Thoracic aorta (tissue), 2 donors: ENCODE measurements around the gene EXOC8. TPM values are rescaled to one million over a fixed set of nuclear protein-coding genes. Genes with fewer than 3 reads are reported as not detected.
A peak's percentile ranks its signal among the peaks of the same experiment; 100 is the strongest.

Experiments used
- ATAC-seq: fragments of 150-250 bp; one replicate; pipeline ENCODE4 v1.8.0; 2017; ENCODE audit warnings: low read depth; ENCODE audit not compliant: insufficient number of reproducible peaks, low FRiP score
- DNase-seq: peaks from one replicate; pipeline ENCODE4 v3.0.0-alpha.2; 2020; ENCODE audit warnings: low spot score
- H3K27ac ChIP-seq, 2 donors: fragments of 200-600 bp; sonication (generic); 1 replicate in 1 of 2; 2 replicates in 1 of 2; pipeline ENCODE4 v1.5.1; 2016; ENCODE audit warnings: mild to moderate bottlenecking in 2 of 2, moderate library complexity in 2 of 2
- H3K27me3 ChIP-seq: fragments of 200-600 bp; sonication (generic); replicated peaks from 2 replicates; pipeline ENCODE4 v1.6.0; 2016; ENCODE audit warnings: mild to moderate bottlenecking; ENCODE audit not compliant: insufficient read depth
- H3K36me3 ChIP-seq: fragments of 200-600 bp; sonication (generic); one replicate; pipeline ENCODE4 v1.5.1; 2016
- H3K4me1 ChIP-seq, 2 donors: fragments of 200-600 bp; sonication (generic); 1 replicate in 1 of 2; 2 replicates in 1 of 2; pipeline versions ENCODE4 v1.5.1 to v1.6.0; 2016; ENCODE audit warnings: low read depth in 2 of 2, mild to moderate bottlenecking in 1 of 2; ENCODE audit not compliant: control insufficient read depth in 1 of 2
- H3K4me3 ChIP-seq: fragments of 200-600 bp; sonication (generic); 2 replicates; pipeline ENCODE4 v1.5.1; 2016; ENCODE audit warnings: mild to moderate bottlenecking
- H3K9me3 ChIP-seq: fragments of 200-600 bp; sonication (generic); 2 replicates; pipeline ENCODE4 v1.5.1; 2016
- total RNA-seq, 2 donors: library from RNA; depleted of rRNA; stranded (reverse); fragments of >200 nt; gene quantifications; one replicate each; pipeline versions ENCODE4 v1.1.0 to v1.2.3, GENCODE V29; 2016
- TF ChIP-seq, protein P1 (sequence below): fragments of 200-600 bp; sonication (generic); IDR thresholded peaks from one replicate; pipeline ENCODE4 v1.5.1; 2019; ENCODE audit warnings: antibody characterized with exemption

Gene EXOC8
- total RNA-seq, 2 donors from 2014 or later: 15.0 to 21.7 TPM

DNA sequence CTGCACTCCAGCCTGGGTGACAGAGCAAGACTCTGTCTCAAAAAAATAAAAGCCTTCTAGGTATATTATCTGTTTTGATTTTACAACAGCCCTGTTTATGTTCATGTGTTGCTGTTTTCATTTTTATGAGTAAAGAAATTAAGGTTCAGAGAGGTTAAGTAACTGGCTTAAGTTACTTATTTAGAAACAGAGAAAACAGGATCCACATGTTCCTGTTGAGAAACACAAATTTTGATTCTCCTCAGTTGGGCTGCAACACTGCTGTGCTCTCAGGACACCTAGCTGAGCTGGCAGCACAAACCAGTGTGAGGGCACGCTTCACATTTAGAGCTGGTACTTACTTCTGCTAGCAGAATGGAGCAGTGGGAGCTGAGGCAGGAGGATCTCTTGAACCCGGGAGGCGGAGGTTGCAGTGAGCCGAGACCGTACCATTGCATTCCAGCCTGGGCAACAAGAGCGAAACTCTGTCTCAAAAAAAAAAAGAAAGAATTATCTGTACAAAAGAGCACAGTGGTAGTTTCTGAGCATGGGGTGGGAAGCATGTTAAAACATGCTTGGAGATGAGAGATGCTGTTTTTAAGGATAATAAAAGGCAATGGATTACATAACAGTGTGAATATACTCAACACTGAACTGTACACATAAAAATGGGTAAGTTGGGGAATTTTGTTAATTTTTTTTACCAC is 2.8 kb upstream of the EXOC8 start:
- Histone ChIP-seq H3K4me3 (no peak overlapping the region), H3K36me3 (peaks cover 13% of the 10 kb centered on the region), H3K27ac (no peak overlapping the region), H3K4me1 (peaks cover 21 to 29% of the 10 kb centered on the region in 2 donors), H3K27me3 (no peaks in the 10 kb centered on the region), H3K9me3 (no peaks in the 10 kb centered on the region)
- no peak for ATAC-seq
- DNase-seq: no peak
- TF ChIP-seq, protein P1, sequence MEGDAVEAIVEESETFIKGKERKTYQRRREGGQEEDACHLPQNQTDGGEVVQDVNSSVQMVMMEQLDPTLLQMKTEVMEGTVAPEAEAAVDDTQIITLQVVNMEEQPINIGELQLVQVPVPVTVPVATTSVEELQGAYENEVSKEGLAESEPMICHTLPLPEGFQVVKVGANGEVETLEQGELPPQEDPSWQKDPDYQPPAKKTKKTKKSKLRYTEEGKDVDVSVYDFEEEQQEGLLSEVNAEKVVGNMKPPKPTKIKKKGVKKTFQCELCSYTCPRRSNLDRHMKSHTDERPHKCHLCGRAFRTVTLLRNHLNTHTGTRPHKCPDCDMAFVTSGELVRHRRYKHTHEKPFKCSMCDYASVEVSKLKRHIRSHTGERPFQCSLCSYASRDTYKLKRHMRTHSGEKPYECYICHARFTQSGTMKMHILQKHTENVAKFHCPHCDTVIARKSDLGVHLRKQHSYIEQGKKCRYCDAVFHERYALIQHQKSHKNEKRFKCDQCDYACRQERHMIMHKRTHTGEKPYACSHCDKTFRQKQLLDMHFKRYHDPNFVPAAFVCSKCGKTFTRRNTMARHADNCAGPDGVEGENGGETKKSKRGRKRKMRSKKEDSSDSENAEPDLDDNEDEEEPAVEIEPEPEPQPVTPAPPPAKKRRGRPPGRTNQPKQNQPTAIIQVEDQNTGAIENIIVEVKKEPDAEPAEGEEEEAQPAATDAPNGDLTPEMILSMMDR: no peak

DNA sequence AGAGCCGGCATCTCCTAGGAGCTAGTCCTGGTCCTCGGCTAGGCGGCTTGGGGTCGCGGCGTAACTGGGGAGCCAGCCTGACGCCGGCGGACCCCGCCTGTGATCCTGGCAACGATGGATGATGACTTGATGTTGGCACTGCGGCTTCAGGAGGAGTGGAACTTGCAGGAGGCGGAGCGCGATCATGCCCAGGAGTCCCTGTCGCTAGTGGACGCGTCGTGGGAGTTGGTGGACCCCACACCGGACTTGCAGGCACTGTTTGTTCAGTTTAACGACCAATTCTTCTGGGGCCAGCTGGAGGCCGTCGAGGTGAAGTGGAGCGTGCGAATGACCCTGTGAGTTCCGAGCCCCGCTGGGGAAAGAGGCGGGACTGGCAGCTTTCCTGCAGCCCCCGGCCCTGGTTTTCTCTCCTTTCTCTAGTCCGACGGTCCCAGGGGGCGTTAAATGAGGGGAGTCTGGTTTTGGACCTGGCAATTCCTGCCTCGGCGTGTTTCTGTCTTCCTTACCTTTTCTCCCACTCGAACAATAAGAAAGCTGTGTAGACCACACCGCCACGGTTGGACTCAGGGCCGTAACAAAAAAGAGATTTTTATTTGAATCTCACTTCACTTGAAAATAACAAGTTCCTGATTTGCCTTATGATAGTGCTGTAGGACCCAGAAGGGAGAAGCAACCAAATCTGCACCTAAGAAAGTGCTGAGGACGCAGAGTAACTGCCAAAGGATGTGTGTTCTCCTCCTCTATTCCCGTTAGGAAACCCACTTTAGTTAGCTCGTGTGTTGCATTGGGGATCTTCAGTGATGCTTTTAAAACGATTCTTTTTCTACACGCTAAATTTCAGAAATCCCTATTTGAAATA is 847 bp upstream of the EXOC8 start, which contains the start of gene SPRTN:
Gene SPRTN (plus strand): TSS at position 24 of the 859 bp plus-strand sequence. CDS start 91 bp downstream, at position 115.
- no peaks in the 10 kb centered on the region for H3K27me3 ChIP-seq
- peak within 1 kb of the TSS; percentile 84 to 99 for H3K27ac ChIP-seq
- peak; percentile 86 for ATAC-seq
- H3K36me3 ChIP-seq: peaks cover 8% of the 10 kb centered on the region
- DNase-seq: no peak
- H3K9me3 ChIP-seq: no peaks in the 10 kb centered on the region
- TF ChIP-seq, protein P1: no peak
- peaks cover 35 to 49% of the 10 kb centered on the region in 2 donors for H3K4me1 ChIP-seq
- H3K4me3 ChIP-seq: peak within 1 kb of the TSS; percentile 80

DNA sequence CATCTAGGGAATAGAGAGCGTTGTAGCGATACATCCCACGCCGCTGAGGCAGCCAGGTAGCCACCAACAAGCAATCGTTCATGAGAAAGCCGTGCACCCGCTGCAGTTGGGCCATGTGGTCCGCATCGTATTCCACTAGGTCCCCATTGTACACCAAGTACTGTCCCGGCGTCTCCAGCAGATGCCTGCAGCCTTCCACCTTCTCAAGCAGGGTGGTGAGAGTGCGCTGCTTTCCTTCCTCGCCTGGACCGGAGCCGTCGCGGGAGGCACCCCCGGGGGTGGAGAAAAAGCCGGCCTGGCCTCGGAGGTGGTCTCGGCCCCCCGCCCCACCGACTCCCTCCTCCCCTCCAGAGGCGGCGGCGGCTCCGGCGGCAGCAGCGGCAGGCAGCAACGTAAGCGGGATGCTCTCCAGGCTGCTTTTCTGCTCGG is 595 bp downstream of the EXOC8 start:
- H3K9me3 ChIP-seq: no peaks in the 10 kb centered on the region
- peak overlapping the region; percentile 80 for H3K4me3 ChIP-seq
- H3K27ac ChIP-seq: peak overlapping the region; percentile 84 to 99
- DNase-seq (no peak), ATAC-seq (no peak)
- peaks cover 42 to 58% of the 10 kb centered on the region in 2 donors for H3K4me1 ChIP-seq
- no peaks in the 10 kb centered on the region for H3K27me3 ChIP-seq
- H3K36me3 ChIP-seq: no peaks in the 10 kb centered on the region
- TF ChIP-seq, protein P1: no peak

DNA sequence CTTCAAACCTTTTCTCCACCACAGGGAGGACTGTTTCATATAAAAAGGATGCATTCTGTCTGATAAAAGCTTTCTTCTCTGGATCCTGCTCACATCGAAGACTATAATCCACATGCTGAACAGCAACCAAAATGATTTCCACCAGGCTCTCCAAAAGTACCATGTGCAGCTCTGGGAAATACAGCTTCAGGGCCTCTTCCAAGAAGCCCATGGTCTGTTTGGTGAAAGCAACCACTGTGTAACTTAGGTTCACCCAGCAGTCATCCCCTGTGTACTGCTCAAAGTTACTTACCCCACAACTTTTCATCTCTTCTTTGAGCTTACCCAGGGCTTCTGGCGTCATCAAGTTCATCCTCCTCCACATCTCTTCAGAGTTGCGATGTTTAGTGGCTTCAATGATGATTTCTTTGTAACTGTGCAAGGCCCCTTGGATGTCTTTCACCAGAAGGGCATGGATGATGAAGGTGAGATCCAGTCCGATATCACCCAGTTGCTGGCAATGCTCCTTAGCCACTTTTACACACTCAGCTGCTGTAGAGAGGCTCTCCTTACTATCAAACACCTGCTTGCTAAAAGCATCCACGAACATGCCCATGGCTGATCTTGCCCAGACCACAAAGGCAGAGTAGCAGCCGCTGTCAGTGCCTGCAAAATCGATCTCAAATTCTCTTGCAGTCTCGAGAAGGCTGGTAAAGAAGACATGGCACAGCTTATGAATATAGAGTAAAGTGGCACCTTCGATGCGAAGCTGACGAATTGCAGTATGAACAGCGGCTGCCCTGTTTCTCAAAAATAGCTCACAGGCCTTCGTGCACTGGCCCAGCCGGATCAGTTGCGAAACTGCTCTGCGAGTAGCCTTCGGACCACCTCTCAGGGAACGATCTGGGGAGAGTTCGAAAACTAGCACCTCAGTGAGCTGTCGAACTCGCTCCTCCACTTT is 1.7 kb downstream of the EXOC8 start:
- Histone ChIP-seq H3K27me3 (no peaks in the 10 kb centered on the region), H3K27ac (no peak overlapping the region), H3K4me1 (peaks cover 42 to 58% of the 10 kb centered on the region in 2 donors), H3K36me3 (no peaks in the 10 kb centered on the region), H3K9me3 (no peaks in the 10 kb centered on the region), H3K4me3 (peak overlapping the region; percentile 80)
- TF ChIP-seq, protein P1: no peak
- DNase-seq (no peak), ATAC-seq (no peak)
